B cell (primary cell): ENCODE results near the gene TRNP1.

ENCODE experiments used
- CTCF ChIP-seq: fragments of 200-600 bp; IDR thresholded peaks from one replicate; pipeline ENCODE4 v1.8.0; 2022; ENCODE audit warnings: antibody characterized with exemption, mild to moderate bottlenecking
- EZH2 ChIP-seq: IDR thresholded peaks from 2 replicates; pipeline ENCODE4 v1.6.1; 2012; ENCODE audit warnings: borderline replicate concordance, low read depth, mild to moderate bottlenecking, moderate library complexity, low read length; ENCODE audit not compliant: insufficient read depth, poor library complexity, severe bottlenecking

GRCh38 chr1:27017207-27017606 is 23.7 kb downstream of the TRNP1 start:
- no peak for TF ChIP-seq CTCF
- no peak for TF ChIP-seq EZH2
